HEK293 (cell line): ENCODE data around the gene GSTM4.

Experiments
- CTCF ChIA-PET: fragments of 350-600 bp; formaldehyde crosslinking; extraction: SDS; loops from one replicate; lab custom pipeline; 2021; ENCODE audit warnings: antibody characterized with exemption; lab: Yijun Ruan, JAX
- POLR2A ChIA-PET: fragments of 300-600 bp; formaldehyde crosslinking; extraction: SDS; loops from one replicate; lab custom pipeline; 2020; ENCODE audit warnings: antibody characterized with exemption, inconsistent platforms; lab: Yijun Ruan, JAX
- H3K27ac ChIP-seq: fragments of 200-500 bp; sonication (Bioruptor generic); 2 replicates; pipeline ENCODE4 v1.5.1; 2014; ENCODE audit warnings: low read depth, low read length, control low read depth, inconsistent platforms; ENCODE audit errors: extremely low read depth
- H3K36me3 ChIP-seq, 2 experiments: fragments of 200-500 bp in 1 of 2; sonication (Bioruptor generic) in 1 of 2; 1 replicate in 1 of 2; 2 replicates in 1 of 2; pipeline ENCODE4 v1.5.1; 2014 to 2017; ENCODE audit warnings: inconsistent platforms in 2 of 2, low read length in 2 of 2; ENCODE audit not compliant: control insufficient read depth in 2 of 2, insufficient read depth in 1 of 2
- H3K4me1 ChIP-seq: fragments of 200-500 bp; sonication (Bioruptor generic); 2 replicates; pipeline ENCODE4 v1.5.1; 2014; ENCODE audit warnings: mild to moderate bottlenecking, low read length, inconsistent platforms; ENCODE audit not compliant: control insufficient read depth, insufficient read depth
- H3K4me3 ChIP-seq: 2 replicates; pipeline ENCODE4 v1.5.1; 2011; ENCODE audit warnings: low read depth, mild to moderate bottlenecking, control low read depth, low read length, moderate library complexity
- H3K9me3 ChIP-seq: fragments of 200-500 bp; sonication (Bioruptor generic); 2 replicates; pipeline ENCODE4 v1.5.1; 2014; ENCODE audit warnings: low read depth, low read length, inconsistent platforms; ENCODE audit not compliant: control insufficient read depth, insufficient read depth
- EGR2 ChIP-seq: fragments of 450-650 bp; formaldehyde crosslinking; IDR thresholded peaks from 2 replicates; pipeline ENCODE4 v1.5.1; 2016; ENCODE audit warnings: low read depth, missing biosample characterization, missing genetic modification characterization
- FEZF1 ChIP-seq: fragments of 450-650 bp; formaldehyde crosslinking; IDR thresholded peaks from 2 replicates; pipeline ENCODE4 v1.5.1; 2016; ENCODE audit warnings: missing biosample characterization, missing genetic modification characterization
- REPIN1 ChIP-seq: fragments of 450-650 bp; formaldehyde crosslinking; IDR thresholded peaks from 2 replicates; pipeline ENCODE4 v1.5.1; 2017; ENCODE audit warnings: missing biosample characterization, missing genetic modification characterization, low read depth
- SETDB1 ChIP-seq: IDR thresholded peaks from one replicate; pipeline ENCODE4 v1.6.1; 2017; ENCODE audit warnings: mild to moderate bottlenecking, low read length, moderate library complexity, mixed read lengths; ENCODE audit not compliant: insufficient read length
- YY2 ChIP-seq: fragments of 450-650 bp; formaldehyde crosslinking; IDR thresholded peaks from 2 replicates; pipeline ENCODE4 v1.5.1; 2016; ENCODE audit warnings: missing biosample characterization, missing genetic modification characterization
- ZBTB8A ChIP-seq: fragments of 450-650 bp; formaldehyde crosslinking; IDR thresholded peaks from 2 replicates; pipeline ENCODE4 v1.5.1; 2016; ENCODE audit warnings: missing biosample characterization, missing genetic modification characterization
- ZNF140 ChIP-seq: fragments of 450-650 bp; formaldehyde crosslinking; IDR thresholded peaks from 2 replicates; pipeline ENCODE4 v1.5.1; 2016; ENCODE audit warnings: missing biosample characterization, missing genetic modification characterization
- ZNF266 ChIP-seq: fragments of 450-650 bp; formaldehyde crosslinking; IDR thresholded peaks from 2 replicates; pipeline ENCODE4 v1.5.1; 2016; ENCODE audit warnings: missing biosample characterization, missing genetic modification characterization, low read depth
- ZNF302 ChIP-seq: fragments of 450-650 bp; formaldehyde crosslinking; IDR thresholded peaks from 2 replicates; pipeline ENCODE4 v1.5.1; 2016; ENCODE audit warnings: missing biosample characterization, missing genetic modification characterization, low read depth
- ZNF394 ChIP-seq: fragments of 450-650 bp; formaldehyde crosslinking; IDR thresholded peaks from 2 replicates; pipeline ENCODE4 v1.5.1; 2016; ENCODE audit warnings: missing biosample characterization, missing genetic modification characterization, mild to moderate bottlenecking, moderate library complexity, borderline replicate concordance
- ZNF449 ChIP-seq: fragments of 450-650 bp; formaldehyde crosslinking; IDR thresholded peaks from 2 replicates; pipeline ENCODE4 v1.5.1; 2017; ENCODE audit warnings: missing biosample characterization, mild to moderate bottlenecking, missing genetic modification characterization, moderate library complexity
- ZNF529 ChIP-seq: fragments of 450-650 bp; formaldehyde crosslinking; IDR thresholded peaks from 2 replicates; pipeline ENCODE4 v1.5.1; 2017; ENCODE audit warnings: missing genetic modification characterization, missing biosample characterization; ENCODE audit not compliant: insufficient replicate concordance
- ZNF544 ChIP-seq: fragments of 450-650 bp; formaldehyde crosslinking; IDR thresholded peaks from 2 replicates; pipeline ENCODE4 v1.5.0; 2017; ENCODE audit warnings: missing biosample characterization, missing genetic modification characterization
- ZNF548 ChIP-seq: fragments of 450-650 bp; formaldehyde crosslinking; IDR thresholded peaks from 2 replicates; pipeline ENCODE4 v1.5.1; 2016; ENCODE audit warnings: missing biosample characterization, missing genetic modification characterization
- ZNF549 ChIP-seq: fragments of 450-650 bp; IDR thresholded peaks from 2 replicates; pipeline ENCODE4 v1.5.1; 2018; ENCODE audit warnings: missing biosample characterization, missing genetic modification characterization, mild to moderate bottlenecking, inconsistent platforms, moderate library complexity
- ZNF555 ChIP-seq: fragments of 450-650 bp; formaldehyde crosslinking; conservative IDR thresholded peaks from 2 replicates; pipeline ENCODE4 v1.5.1; 2017; ENCODE audit warnings: missing biosample characterization, mild to moderate bottlenecking, missing genetic modification characterization, inconsistent platforms
- ZNF626 ChIP-seq: fragments of 450-650 bp; sonication (Bioruptor Pico); formaldehyde crosslinking; IDR thresholded peaks from 2 replicates; pipeline ENCODE4 v1.5.1; 2018; ENCODE audit warnings: missing biosample characterization, missing genetic modification characterization, inconsistent platforms
- ZNF654 ChIP-seq: fragments of 450-650 bp; formaldehyde crosslinking; IDR thresholded peaks from 2 replicates; pipeline ENCODE4 v1.5.1; 2016; ENCODE audit warnings: low read depth, missing biosample characterization, missing genetic modification characterization
- ZNF792 ChIP-seq: fragments of 450-650 bp; formaldehyde crosslinking; IDR thresholded peaks from 2 replicates; pipeline ENCODE4 v1.5.1; 2016; ENCODE audit warnings: missing biosample characterization, missing genetic modification characterization
- TF ChIP-seq, protein P1 (sequence below): fragments of 450-650 bp; IDR thresholded peaks from 2 replicates; pipeline ENCODE4 v1.5.1; 2018; ENCODE audit warnings: missing biosample characterization, mild to moderate bottlenecking, missing genetic modification characterization
- TF ChIP-seq, protein P2 (sequence below): fragments of 450-650 bp; formaldehyde crosslinking; IDR thresholded peaks from 2 replicates; pipeline ENCODE4 v1.5.1; 2016; ENCODE audit warnings: missing biosample characterization, missing genetic modification characterization

GSTM4 gene

GRCh38 chr1:109640285-109640865 lies 15.5 kb upstream of the GSTM4 start (continued):
- TF ChIP-seq ZNF654 (tag by site-specific recombination) (peak; percentile 30), ZNF302 (tag by site-specific recombination) (no peak), ZBTB8A (tag by site-specific recombination) (peak; percentile 62), ZNF394 (tag by site-specific recombination) (no peak)

GRCh38 chr1:109641078-109641740 lies 14.7 kb upstream of the GSTM4 start:
- Histone ChIP-seq H3K9me3 (no peaks in the 10 kb centered on the region), H3K4me1 (no peaks in the 10 kb centered on the region), H3K4me3 (no peak overlapping the region), H3K36me3 (no peaks in the 10 kb centered on the region), H3K27ac (no peak overlapping the region)
- TF ChIP-seq YY2 (tag by site-specific recombination) (no peak), ZNF449 (tag by site-specific recombination) (no peak), ZNF544 (no peak), ZNF140 (tag by site-specific recombination) (no peak), REPIN1 (no peak), ZNF555 (no peak), ZNF626 (tag by site-specific recombination) (no peak), ZNF549 (no peak), ZNF548 (no peak), FEZF1 (tag by site-specific recombination) (no peak), ZNF529 (tag by site-specific recombination) (no peak), SETDB1 (no peak), ZNF266 (tag by site-specific recombination) (no peak), EGR2 (tag by site-specific recombination) (no peak), ZNF792 (no peak), ZNF394 (tag by site-specific recombination) (no peak)
- TF ChIP-seq, protein P1, sequence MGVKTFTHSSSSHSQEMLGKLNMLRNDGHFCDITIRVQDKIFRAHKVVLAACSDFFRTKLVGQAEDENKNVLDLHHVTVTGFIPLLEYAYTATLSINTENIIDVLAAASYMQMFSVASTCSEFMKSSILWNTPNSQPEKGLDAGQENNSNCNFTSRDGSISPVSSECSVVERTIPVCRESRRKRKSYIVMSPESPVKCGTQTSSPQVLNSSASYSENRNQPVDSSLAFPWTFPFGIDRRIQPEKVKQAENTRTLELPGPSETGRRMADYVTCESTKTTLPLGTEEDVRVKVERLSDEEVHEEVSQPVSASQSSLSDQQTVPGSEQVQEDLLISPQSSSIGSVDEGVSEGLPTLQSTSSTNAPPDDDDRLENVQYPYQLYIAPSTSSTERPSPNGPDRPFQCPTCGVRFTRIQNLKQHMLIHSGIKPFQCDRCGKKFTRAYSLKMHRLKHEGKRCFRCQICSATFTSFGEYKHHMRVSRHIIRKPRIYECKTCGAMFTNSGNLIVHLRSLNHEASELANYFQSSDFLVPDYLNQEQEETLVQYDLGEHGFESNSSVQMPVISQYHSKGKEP: no peak
- TF ChIP-seq, protein P2, sequence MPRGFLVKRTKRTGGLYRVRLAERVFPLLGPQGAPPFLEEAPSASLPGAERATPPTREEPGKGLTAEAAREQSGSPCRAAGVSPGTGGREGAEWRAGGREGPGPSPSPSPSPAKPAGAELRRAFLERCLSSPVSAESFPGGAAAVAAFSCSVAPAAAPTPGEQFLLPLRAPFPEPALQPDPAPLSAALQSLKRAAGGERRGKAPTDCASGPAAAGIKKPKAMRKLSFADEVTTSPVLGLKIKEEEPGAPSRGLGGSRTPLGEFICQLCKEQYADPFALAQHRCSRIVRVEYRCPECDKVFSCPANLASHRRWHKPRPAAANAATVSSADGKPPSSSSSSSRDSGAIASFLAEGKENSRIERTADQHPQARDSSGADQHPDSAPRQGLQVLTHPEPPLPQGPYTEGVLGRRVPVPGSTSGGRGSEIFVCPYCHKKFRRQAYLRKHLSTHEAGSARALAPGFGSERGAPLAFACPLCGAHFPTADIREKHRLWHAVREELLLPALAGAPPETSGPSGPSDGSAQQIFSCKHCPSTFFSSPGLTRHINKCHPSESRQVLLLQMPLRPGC: no peak
- ChIA-PET POLR2A (interaction anchor here (1.5 to 2.9 kb wide), 4 partner anchors 92 to 344 kb away, joined by 4 to 44 read pairs (median 8); partner anchors contain the start of genes AHCYL1 and GNAI3), CTCF (interaction anchor here (0.6 to 11.3 kb wide), 34 partner anchors 10 to 695 kb away, joined by 3 to 345 read pairs (median 4); partner anchors contain the start of genes AHCYL1, AMPD2, CYB561D1 and GNAI3)
